ENCODE measurements around the gene CWC25.
"Not testable (repeated sequence)": the region's sequence is repeated elsewhere in the genome, so short reads cannot be mapped to it uniquely, and the experiment has no call there.

GRCh38 chr17:38790148-38790707 lies 34.9 kb downstream of the CWC25 start:
- TF ChIP-seq CTCF, POLR2A (IDR thresholded peaks at IDR 0.05): not testable (repeated sequence)

All from body of pancreas (tissue), 4 donors.